Mammary epithelial cell (primary cell): ENCODE data around the gene NR1I2.

Source experiments
- EZH2 ChIP-seq: IDR thresholded peaks from 2 replicates; pipeline ENCODE4 v1.6.1; 2012; ENCODE audit warnings: low read length, inconsistent platforms, borderline replicate concordance
- TF ChIP-seq, protein P1 (sequence below), 2 donors: IDR thresholded peaks in 1 of 2; conservative IDR thresholded peaks in 1 of 2; 2 replicates each; pipeline ENCODE4 v1.5.1; 2011 to 2012; ENCODE audit warnings: inconsistent platforms in 2 of 2, low read length in 2 of 2, mild to moderate bottlenecking in 2 of 2, control low read depth in 1 of 2, low read depth in 1 of 2; ENCODE audit not compliant: insufficient read depth in 1 of 2; ENCODE audit errors: extremely low read depth in 1 of 2

DNA sequence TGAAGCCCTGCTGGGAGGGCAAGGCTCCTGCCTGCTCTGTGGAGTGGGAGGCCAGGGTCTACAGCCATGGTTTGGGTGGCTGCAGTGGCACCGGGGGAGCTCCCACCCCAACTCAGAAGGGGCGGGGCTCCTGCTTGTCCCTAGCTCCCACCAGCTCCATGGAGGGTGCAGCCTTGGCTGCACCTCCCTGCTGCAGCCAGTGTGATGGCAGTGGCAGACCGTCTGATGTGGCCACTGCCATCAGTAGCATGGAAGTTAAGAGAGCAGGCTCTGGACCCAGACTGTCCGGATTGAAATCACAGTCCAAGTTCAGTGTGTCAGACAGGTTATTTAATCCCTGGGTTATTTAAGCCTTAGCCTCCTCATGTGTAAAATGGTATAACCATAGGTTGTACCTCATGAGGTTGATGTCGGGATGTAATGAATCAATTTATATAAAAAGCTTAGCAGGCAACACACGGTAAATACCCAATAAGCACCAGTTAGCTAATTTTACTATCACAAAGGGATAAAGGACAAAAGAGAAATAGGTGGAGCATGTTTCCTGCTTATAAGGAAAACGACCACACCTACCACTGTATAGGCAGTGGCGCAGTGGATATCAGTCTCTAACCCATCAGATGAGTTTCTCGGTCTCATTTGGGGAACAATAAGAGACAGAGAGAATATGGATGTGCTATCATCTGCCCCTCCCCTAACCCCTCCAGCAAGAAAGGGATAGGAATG lies 13.1 kb upstream of the NR1I2 start:
- TF ChIP-seq, protein P1, sequence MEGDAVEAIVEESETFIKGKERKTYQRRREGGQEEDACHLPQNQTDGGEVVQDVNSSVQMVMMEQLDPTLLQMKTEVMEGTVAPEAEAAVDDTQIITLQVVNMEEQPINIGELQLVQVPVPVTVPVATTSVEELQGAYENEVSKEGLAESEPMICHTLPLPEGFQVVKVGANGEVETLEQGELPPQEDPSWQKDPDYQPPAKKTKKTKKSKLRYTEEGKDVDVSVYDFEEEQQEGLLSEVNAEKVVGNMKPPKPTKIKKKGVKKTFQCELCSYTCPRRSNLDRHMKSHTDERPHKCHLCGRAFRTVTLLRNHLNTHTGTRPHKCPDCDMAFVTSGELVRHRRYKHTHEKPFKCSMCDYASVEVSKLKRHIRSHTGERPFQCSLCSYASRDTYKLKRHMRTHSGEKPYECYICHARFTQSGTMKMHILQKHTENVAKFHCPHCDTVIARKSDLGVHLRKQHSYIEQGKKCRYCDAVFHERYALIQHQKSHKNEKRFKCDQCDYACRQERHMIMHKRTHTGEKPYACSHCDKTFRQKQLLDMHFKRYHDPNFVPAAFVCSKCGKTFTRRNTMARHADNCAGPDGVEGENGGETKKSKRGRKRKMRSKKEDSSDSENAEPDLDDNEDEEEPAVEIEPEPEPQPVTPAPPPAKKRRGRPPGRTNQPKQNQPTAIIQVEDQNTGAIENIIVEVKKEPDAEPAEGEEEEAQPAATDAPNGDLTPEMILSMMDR (conservative IDR thresholded peaks at IDR 0.05 in 1 of 2, IDR thresholded peaks at IDR 0.05 in 1 of 2; ENCODE audit: extremely low read depth in 1 of 2, insufficient read depth in 1 of 2, low read depth in 1 of 2, low read length in 2 of 2), result no peak
- TF ChIP-seq EZH2, result no peak
